ENCODE results near the gene CPOX.

CPOX gene

DNA sequence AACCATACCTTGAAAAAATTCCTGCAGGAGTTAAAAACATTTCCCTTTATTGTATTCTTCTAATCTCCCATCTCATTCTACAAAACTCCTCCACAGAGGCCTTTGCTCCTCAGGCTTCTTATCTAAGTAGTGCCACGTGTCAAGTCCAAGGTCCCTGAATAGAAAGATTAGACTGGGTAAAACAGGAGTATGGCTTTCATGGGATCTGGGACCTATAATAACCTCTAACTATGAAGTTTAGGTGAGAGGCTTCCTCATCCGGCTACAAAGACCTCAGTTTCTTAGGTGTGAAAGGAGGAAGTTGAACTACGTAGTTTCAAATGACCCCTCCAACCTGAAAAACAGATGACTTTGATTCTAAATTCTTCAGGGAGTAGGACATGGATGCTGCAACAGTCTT lies 41.7 kb downstream of the CPOX start:
- TF ChIP-seq, protein P1, sequence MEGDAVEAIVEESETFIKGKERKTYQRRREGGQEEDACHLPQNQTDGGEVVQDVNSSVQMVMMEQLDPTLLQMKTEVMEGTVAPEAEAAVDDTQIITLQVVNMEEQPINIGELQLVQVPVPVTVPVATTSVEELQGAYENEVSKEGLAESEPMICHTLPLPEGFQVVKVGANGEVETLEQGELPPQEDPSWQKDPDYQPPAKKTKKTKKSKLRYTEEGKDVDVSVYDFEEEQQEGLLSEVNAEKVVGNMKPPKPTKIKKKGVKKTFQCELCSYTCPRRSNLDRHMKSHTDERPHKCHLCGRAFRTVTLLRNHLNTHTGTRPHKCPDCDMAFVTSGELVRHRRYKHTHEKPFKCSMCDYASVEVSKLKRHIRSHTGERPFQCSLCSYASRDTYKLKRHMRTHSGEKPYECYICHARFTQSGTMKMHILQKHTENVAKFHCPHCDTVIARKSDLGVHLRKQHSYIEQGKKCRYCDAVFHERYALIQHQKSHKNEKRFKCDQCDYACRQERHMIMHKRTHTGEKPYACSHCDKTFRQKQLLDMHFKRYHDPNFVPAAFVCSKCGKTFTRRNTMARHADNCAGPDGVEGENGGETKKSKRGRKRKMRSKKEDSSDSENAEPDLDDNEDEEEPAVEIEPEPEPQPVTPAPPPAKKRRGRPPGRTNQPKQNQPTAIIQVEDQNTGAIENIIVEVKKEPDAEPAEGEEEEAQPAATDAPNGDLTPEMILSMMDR (IDR thresholded peaks at IDR 0.05; ENCODE audit: insufficient read depth, low read depth, low read length, missing control alignments), result no peak
- peak; percentile 75 for DNase-seq (ENCODE audit: low read depth)
- peak overlapping the region; percentile 90 for H3K4me3 ChIP-seq (ENCODE audit: low read depth, low read length)

DNA sequence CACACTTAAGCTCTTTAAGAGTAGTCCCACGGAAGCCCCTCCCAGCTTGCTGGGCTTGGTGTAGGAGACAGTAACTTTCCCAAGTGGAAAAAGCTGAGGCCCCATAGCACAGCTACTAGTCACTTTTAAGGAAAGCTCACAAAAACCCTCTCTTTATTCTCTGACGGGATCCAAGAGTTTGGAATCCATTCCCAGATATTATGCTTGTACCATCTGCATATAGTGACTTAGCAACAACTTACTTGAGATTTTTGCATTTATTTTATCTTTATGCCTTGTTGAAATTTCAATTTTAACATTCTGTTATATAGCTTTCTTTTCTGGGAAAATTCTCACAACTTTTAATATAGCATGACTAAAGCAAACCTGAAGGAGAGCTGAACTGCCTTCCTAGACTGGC lies 42.2 kb downstream of the CPOX start:
- TF ChIP-seq, protein P1 (IDR thresholded peaks at IDR 0.05; ENCODE audit: insufficient read depth, low read depth, low read length, missing control alignments), result no peak
- DNase-seq (ENCODE audit: low read depth), result no peak
- peak overlapping the region; percentile 90 for H3K4me3 ChIP-seq (ENCODE audit: low read depth, low read length)

DNA sequence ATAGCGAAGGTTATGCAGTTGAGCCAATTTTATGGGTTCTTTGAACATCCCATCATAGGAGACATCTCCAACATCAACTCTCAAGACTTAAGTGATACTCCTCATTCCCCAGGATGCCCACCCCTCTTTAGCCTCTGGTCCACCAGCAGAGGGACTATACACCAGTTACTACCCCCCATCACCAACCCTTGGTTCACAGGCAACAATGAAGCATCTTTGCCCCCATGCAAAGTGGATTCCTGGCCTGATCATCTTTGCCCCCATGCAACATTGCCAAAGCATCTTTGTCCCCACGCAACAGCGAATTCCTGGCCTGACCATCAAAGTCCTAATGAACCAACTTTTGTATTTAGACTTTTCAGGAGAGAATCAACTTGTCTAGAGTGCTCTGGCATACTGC lies 42.6 kb downstream of the CPOX start:
- peak overlapping the region; percentile 90 for H3K4me3 ChIP-seq (ENCODE audit: low read depth, low read length)
- no peak for DNase-seq (ENCODE audit: low read depth)
- TF ChIP-seq, protein P1 (IDR thresholded peaks at IDR 0.05; ENCODE audit: insufficient read depth, low read depth, low read length, missing control alignments), result peak; percentile 16

DNA sequence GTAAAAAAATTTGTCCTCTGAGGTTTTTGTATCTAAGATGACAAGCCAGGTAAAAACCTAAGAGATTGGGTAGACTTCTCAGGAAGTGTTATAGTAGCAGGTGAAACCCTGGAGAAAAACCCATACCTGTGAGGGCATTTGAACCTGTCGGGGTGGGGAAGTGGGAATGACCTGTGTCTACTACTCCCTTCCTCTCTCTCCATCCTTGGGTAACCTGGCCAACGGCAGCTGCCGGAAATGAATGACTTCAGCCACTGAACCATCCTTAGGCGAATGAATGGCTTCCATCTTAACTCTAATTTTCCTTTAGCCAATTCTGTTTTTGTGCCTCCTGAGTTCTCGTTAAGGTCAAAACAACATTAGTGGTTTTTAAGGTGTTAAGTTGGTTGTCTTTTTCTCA lies 44.9 kb downstream of the CPOX start:
- TF ChIP-seq, protein P1 (IDR thresholded peaks at IDR 0.05; ENCODE audit: insufficient read depth, low read depth, low read length, missing control alignments), result no peak
- DNase-seq (ENCODE audit: low read depth), result no peak
- no peak overlapping the region for H3K4me3 ChIP-seq (ENCODE audit: low read depth, low read length)

DNA sequence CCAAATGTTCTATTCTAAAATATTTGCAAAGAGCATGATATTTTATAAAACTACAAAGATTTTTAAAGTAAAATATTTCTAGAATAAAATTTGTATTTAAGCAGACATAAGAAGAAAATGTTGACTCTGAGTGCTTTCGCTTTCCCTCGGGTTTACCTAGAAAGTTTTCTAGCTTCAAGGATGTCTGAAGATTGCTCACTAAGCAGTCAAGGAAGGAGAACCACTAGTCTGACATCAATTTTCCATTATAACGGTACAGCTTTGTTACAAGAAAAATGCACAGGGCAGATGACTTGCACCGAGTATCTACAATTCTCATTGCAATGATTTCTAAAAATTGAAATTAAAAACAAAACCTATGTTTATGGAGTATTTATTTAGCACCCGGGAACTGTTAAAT lies 47.5 kb downstream of the CPOX start:
- peak overlapping the region; percentile 51 for H3K4me3 ChIP-seq (ENCODE audit: low read depth, low read length)
- DNase-seq (ENCODE audit: low read depth), result peak; percentile 76
- TF ChIP-seq, protein P1 (IDR thresholded peaks at IDR 0.05; ENCODE audit: insufficient read depth, low read depth, low read length, missing control alignments), result no peak

DNA sequence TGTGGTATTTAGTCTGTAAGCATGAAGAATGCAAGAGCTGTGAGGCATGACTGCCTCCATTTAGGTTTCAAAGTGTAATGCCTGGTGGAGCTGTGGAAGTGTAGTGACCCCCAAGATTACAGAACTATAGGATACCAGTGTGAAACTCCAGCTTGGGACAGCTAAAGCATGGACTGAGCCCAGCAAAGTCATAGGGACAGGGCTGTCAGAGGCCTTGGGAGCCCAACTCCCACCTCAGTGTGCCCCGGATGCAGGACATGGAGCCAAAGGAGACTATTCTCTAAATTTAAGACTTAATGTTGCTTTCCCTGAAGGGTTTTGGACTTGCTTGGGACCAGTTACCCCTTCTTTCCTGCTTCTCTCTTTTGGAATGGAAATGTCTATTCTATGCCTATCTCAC lies 50.8 kb downstream of the CPOX start:
- TF ChIP-seq, protein P1 (IDR thresholded peaks at IDR 0.05; ENCODE audit: insufficient read depth, low read depth, low read length, missing control alignments), result no peak
- no peak overlapping the region for H3K4me3 ChIP-seq (ENCODE audit: low read depth, low read length)
- DNase-seq (ENCODE audit: low read depth), result no peak

DNA sequence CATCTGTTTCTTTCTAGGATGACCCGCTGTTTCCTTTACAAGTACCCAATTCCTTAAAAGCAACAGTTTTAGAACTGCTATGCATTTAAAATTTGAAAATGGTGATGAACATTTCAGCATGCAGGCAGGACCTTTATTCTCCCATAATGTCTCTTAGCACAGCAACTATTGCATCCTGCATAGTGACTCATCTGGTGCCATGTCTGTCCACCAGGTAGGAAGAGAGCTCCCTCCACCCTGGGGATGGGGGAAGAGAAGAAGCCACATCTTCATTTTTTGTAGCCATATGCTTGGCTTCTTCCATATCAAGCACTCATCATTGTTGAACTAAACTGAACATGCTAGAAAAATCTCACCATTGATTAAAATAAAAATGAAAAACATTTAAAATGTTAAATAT lies 51.7 kb downstream of the CPOX start:
- no peak for DNase-seq (ENCODE audit: low read depth)
- no peak overlapping the region for H3K4me3 ChIP-seq (ENCODE audit: low read depth, low read length)
- TF ChIP-seq, protein P1 (IDR thresholded peaks at IDR 0.05; ENCODE audit: insufficient read depth, low read depth, low read length, missing control alignments), result no peak
